Posterior vena cava (tissue), 2 donors: ENCODE data around the gene NUDT9. TPM values are rescaled to one million over a fixed set of nuclear protein-coding genes. Genes with fewer than 3 reads are reported as not detected.

Experiments
- DNase-seq: peaks from one replicate; pipeline ENCODE4 v3.0.0-alpha.2; 2020; ENCODE audit warnings: low spot score
- intact Hi-C, 2 donors: fragments of 100-400 bp; cut with DNase I; formaldehyde crosslinking; loops; one replicate each; pipeline versions ENCODE4 v1.14.1 to v1.14.2; 2022 to 2023
- total RNA-seq, 2 donors: library from RNA; stranded (reverse); fragmentation: NEBNext Ultra II Directional; extraction: Animal tissue kit (Norgen Biotek cat#: 25700); gene quantifications; one replicate each; pipeline ENCODE4 v1.2.1, GENCODE V29; 2021
- donor health status: DM: yes; HTN: yes; CAD: no.
- donor health status: DM: yes; HTN: yes; CAD: no.

Gene NUDT9
- total RNA-seq, 2 donors from 2014 or later = 18.9 to 21.8 TPM

DNA sequence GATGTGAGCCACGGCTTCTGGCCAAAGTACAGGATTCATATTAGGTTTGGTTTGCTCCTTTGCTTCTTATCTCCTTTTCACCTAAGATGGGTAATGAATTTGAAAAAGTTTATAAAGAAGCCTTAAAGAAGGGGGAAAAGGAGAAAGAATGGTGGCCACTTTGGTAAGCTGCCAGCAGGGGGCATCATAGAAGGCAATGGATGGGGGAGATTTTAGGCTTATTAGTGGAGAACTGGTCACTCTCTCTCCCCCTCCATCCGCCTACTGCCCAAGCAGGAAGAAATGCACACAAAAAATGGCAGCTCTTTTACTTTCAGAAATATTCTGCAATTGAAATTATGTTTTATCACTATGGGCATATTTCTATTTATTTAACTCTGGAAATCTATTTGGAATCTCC lies 74.8 kb downstream of the NUDT9 start:
- intact Hi-C loops = no loop called here
- no peak for DNase-seq

DNA sequence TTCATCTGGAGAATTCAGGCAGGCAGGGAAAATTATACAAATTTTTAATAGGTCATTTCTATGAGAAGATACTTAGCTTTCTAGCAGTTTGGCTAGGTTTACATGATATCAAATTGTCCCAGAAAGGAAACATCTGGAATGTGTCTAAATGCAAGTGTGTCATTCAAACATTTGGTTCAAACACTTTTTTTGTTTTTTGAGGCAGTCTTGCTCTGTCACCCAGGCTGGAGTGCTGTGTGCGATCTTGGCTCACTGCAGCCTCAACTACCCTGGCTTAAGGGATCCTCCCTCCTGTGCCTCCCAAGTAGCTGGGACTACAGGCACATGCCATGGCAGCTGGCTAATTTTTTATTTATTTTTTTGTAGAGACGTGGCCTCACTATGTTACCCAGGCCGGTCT lies 75.2 kb downstream of the NUDT9 start:
- no peak for DNase-seq
- intact Hi-C loops = no loop called here

DNA sequence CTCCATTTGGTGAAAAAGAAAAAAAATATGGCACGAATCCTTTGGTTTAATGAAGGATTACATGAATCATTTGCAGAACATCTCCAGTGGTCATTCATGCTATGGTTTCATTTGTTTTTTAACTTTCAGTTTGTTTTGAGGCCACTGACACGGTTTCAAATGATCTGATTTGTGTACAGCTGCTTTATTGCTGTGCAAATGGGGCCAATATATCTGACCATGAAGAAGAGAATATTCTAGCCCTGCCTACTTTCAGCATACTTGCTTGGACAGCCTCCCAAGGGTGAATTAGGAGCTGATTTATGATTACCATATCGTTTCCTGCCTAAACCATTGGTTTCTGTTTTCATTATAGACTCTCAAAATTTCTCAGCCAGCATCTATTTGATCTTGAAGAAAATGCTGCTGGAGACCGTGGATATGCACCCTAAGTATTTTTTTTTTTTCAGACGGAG lies 76.1 kb downstream of the NUDT9 start:
- intact Hi-C loops = no loop called here

DNA sequence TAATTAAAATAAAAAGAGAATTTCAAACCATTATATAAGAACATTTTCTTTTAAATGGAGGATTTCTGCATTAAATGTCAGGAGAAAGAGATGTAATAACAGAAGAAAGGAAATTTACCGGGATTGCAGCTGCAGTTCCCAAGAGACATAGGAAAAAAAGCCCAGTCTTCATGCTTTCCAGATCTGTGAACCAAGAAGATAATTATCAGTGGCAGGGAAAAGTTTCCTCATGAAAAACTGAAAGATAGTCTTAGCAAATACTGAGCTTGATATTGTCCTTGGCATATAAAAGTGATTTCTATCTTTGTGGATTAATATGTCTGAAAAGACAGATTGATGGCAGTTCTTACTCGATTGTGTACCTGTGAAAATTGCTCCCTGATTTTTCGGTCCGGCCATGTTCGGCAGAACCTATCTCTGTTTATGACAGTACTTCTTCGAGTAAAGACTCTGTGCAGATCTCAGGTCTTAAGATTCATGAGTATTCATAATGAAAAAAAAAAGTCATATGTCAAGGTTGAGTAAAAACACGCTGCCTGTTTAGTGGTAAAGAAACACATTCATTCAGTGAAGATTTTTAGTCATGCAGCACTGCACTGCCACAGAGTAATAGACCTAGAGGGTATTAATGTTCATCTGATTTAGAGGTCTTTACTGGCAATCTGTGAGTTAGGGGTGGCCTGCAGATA lies 77.2 kb downstream of the NUDT9 start:
- intact Hi-C loops = no loop called here
- DNase-seq = no peak

More for the DNA sequence above, 76.1 kb downstream of the NUDT9 start:
- DNase-seq = no peak

DNA sequence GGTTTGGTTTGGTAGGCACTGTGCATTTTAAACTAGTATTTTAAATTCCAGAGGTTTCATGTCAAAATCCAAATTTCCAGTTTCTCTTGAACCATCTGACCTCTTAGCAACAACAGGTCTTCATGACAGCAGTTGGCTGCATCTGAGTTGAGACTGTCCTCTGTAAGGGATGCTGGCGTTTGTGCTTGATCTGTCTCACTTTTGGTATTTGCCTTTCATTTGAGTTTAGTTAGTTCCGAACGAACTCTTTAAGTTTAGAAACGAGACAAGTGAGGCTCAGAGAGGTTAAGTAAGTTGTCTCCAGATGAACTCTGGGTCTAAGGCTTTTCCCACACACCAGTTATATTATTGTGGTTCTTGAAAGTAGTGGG lies 77.7 kb downstream of the NUDT9 start:
- no peak for DNase-seq
- intact Hi-C loops = no loop called here

DNA sequence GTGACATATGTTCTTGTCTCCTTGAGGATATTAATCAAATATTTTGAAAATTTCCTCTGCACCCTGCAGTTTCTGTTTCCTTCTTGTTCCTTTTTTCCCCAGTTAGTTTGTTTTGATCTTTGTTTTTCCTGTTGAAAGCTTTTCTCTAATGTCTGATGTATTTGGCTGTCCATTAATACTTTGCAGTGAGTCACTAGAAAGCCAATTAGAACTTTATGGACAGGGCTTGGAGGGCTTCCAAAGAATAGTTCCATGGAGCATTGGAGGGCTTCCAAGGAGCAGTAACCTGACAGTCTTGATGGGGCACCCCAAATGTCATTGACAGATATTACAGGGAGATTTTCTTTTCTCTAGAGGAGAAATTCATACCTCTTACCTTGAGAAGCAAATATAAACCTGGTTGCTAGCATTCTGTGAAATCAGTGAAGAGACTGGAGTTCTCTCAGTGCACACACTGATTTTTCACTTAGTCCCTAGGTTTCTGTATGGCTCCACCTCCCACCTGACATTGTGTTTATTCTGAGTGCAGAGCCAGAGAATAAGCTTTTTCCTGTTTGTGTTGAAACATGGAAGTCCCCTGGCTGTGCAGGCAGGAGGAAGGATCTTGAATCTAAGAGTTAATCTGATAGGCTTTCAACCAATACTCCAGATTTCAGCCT lies 80.3 kb downstream of the NUDT9 start:
- intact Hi-C loops = no loop called here
- no peak for DNase-seq

DNA sequence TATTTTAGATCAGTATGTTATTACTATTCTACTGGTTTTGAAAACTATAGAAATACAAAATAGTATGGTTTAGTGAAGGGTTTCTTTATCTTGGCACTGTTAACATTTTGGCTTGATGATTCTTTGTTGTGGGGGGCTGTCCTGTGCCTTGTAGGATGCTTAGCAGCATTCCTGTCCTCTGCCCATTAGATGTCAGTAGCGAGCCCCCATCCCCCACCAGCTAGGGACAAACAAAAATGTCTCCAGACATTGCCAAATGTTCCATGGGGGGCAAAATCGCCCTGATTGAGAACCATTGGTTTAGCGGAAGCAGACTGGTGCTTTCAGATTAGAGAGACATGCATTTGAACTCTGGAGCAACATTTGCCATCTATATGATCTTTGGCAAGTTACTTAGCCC lies 83.5 kb downstream of the NUDT9 start:
- no peak for DNase-seq
- intact Hi-C loops = no loop called here

DNA sequence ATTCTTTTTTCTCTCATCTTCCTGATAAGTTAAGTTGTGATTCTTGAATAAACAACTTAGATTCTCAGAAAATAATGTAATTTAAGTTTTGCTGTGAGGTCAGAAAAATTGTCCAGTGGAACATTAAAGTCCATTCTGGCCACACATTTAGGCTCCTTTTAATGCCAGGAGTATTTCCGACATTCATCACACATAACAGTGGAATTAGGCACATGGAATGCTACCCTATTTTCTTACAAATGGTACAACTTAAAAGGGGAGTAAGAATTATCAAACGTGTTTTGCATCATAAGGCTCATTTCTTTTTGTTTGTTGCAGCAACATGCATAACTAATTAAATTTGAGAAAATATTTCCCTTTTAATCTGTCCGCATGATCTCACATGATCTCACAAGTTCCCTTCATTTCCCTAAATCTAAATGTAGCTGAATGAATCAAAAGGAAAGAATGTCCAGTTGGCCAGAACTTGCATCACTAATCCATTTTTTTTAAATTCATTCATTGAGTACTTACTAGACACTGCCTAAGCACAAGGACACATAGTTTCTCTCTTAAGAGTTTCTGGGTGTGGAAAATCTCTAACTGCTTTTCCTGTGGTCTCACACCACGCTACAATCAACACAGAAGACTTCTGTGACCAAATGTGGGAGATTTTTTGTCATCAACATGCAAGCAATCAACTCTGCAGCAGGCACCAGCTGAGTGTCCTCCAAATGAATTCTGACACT lies 84.8 kb downstream of the NUDT9 start:
- intact Hi-C loops = no loop called here
- no peak for DNase-seq

Other genes with a start within 250 kb of the NUDT9 start
- 10 to 100 TPM; 11.3 to 15.5 TPM for gene KLHL8, start 202.0 kb upstream of the NUDT9 start, total RNA-seq
- gene HSD17B13, start 99.7 kb upstream of the NUDT9 start, total RNA-seq = under 1 TPM; 0.24 to 0.32 TPM
- 10 to 100 TPM; 31.1 to 36.1 TPM for gene HSD17B11, start 31.4 kb upstream of the NUDT9 start, total RNA-seq
- 100 to 1,000 TPM; 836 to 868 TPM for gene SPARCL1, start 106.8 kb downstream of the NUDT9 start, total RNA-seq
- gene DSPP, start 186.0 kb downstream of the NUDT9 start, total RNA-seq = not detected
- not detected for gene DMP1, start 227.7 kb downstream of the NUDT9 start, total RNA-seq